Colonic mucosa (tissue), 4 donors: ENCODE results near the gene LINC00237. TPM values are rescaled to one million over a fixed set of nuclear protein-coding genes. Genes with fewer than 3 reads are reported as not detected.

Experiments
- DNase-seq: peaks from one replicate; pipeline ENCODE4 v3.0.0-alpha.2; 2020
- H3K27ac ChIP-seq: fragments of 200-600 bp; one replicate; pipeline ENCODE4 v1.8.0; 2021
- H3K27me3 ChIP-seq: fragments of 200-600 bp; one replicate; pipeline ENCODE4 v1.8.0; 2021
- H3K36me3 ChIP-seq: fragments of 200-600 bp; one replicate; pipeline ENCODE4 v1.8.0; 2021
- H3K4me1 ChIP-seq: fragments of 200-600 bp; one replicate; pipeline ENCODE4 v1.8.0; 2021; ENCODE audit warnings: mild to moderate bottlenecking
- H3K4me3 ChIP-seq: fragments of 200-600 bp; one replicate; pipeline ENCODE4 v1.8.0; 2021
- H3K9ac ChIP-seq, 2 donors: one replicate each; pipeline ENCODE4 v1.7.0; 2013; ENCODE audit warnings: control low read depth in 2 of 2, low read depth in 2 of 2, low read length in 2 of 2
- H3K9me3 ChIP-seq: fragments of 200-600 bp; one replicate; pipeline ENCODE4 v1.8.0; 2021
- CTCF ChIP-seq: fragments of 200-600 bp; IDR thresholded peaks from one replicate; pipeline ENCODE4 v1.8.0; 2022; ENCODE audit warnings: antibody characterized with exemption, mild to moderate bottlenecking
- intact Hi-C: fragments of 100-400 bp; cut with DNase I; formaldehyde crosslinking; loops from one replicate; pipeline ENCODE4 v1.14.1; 2022
- total RNA-seq, 2 donors: library from RNA; stranded (reverse); fragmentation: NEBNext Ultra II Directional in 1 of 2; extraction: Animal tissue kit (Norgen Biotek cat#: 25700) in 1 of 2; gene quantifications; one replicate each; pipeline ENCODE4 v1.2.1, GENCODE V29; 2021
- donor health status: healthy.
- donor health status: DM: no; HTN: no; CAD: no.
- donor health status: DM: no; HTN: no; CAD: no.

LINC00237 gene
- total RNA-seq, 2 donors from 2014 or later: not detected

- no peaks in the 10 kb centered on the region for H3K27me3 ChIP-seq
- peak; percentile 70 for TF ChIP-seq CTCF
- intact Hi-C loops: loop anchor here (10.0 kb wide), 1 partner anchor 456 kb away; no protein-coding TSS in a partner anchor
These were observed 57.3 kb downstream of the LINC00237 start for GRCh38 chr20:21048841-21049273.

GRCh38 chr20:21047981-21048380 is 58.2 kb downstream of the LINC00237 start:
- Histone ChIP-seq H3K4me3 (no peak overlapping the region), H3K27me3 (no peaks in the 10 kb centered on the region), H3K9me3 (no peaks in the 10 kb centered on the region), H3K9ac (no peak overlapping the region), H3K4me1 (no peaks in the 10 kb centered on the region), H3K27ac (no peak overlapping the region), H3K36me3 (no peaks in the 10 kb centered on the region)
- intact Hi-C loops: loop anchor here (10.0 kb wide), 1 partner anchor 457 kb away; no protein-coding TSS in a partner anchor
- TF ChIP-seq CTCF: no peak
- DNase-seq: no peak

More at GRCh38 chr20:21048841-21049273, 57.3 kb downstream of the LINC00237 start:
- H3K4me3 ChIP-seq: no peak overlapping the region
- DNase-seq: peak; percentile 54
- no peak overlapping the region for H3K9ac ChIP-seq
- H3K4me1 ChIP-seq: no peaks in the 10 kb centered on the region
- H3K36me3 ChIP-seq: no peaks in the 10 kb centered on the region
- H3K9me3 ChIP-seq: no peaks in the 10 kb centered on the region
- H3K27ac ChIP-seq: no peak overlapping the region

GRCh38 chr20:21046413-21047070 is 59.6 kb downstream of the LINC00237 start:
- intact Hi-C loops: loop anchor here (10.0 kb wide), 1 partner anchor 458 kb away; no protein-coding TSS in a partner anchor
- H3K9me3 ChIP-seq: no peaks in the 10 kb centered on the region
- no peak overlapping the region for H3K4me3 ChIP-seq
- no peak for TF ChIP-seq CTCF
- no peak overlapping the region for H3K27ac ChIP-seq
- DNase-seq: no peak
- no peak overlapping the region for H3K9ac ChIP-seq
- H3K27me3 ChIP-seq: no peaks in the 10 kb centered on the region
- H3K36me3 ChIP-seq: no peaks in the 10 kb centered on the region
- H3K4me1 ChIP-seq: no peaks in the 10 kb centered on the region

Other genes starting within 250 kb of the LINC00237 start
- 10 to 100 TPM in 1 of 2 donors, 1 to 10 TPM in 1; 6.3 to 17.1 TPM for gene KIZ, start 19.7 kb upstream of the LINC00237 start, total RNA-seq
- gene XRN2, start 197.0 kb upstream of the LINC00237 start, total RNA-seq: 10 to 100 TPM; 39.0 to 41.8 TPM